Measurements from ENCODE around the gene FYN. TPM values are rescaled to one million over a fixed set of nuclear protein-coding genes. Genes with fewer than 3 reads are reported as not detected.

FYN gene
- total and polyA plus RNA-seq, 10 of the 15 experiments (the other 5 are each of a cell fraction or from before 2014, with no cell fraction given) = 51.4 to 247 (median 138) TPM

DNA sequence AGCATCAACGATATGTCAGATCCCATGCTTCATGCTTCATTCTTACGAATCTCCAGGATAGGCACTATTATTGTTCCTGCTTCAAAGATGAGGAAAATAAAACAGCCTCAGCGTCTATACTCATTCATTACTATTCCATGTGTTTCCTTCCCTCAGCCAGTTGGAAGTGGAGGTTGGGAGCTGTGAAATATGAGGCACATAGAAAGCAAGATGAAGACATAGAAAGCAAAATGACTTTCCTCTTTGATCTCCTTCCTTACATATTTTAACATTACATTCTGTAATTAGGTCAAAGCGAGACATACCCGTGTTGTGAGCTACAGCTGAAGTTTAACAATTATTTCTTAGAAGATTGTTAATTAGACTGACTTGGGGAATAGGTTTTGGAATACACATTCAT, 125.4 kb downstream of the FYN start:
- Histone ChIP-seq H2AFZ (ENCODE audit: control insufficient read depth, low read depth, low read length) (no peak overlapping the region), H4K20me1 (ENCODE audit: control insufficient read depth, insufficient read depth) (no peaks in the 10 kb centered on the region), H3K4me3 (no peak overlapping the region), H3K79me2 (ENCODE audit: control insufficient read depth, insufficient read depth, low read length) (peaks cover 55% of the 10 kb centered on the region), H3K9me3 (replicated peaks; ENCODE audit: control insufficient read depth, insufficient read depth, low read length) (no peaks in the 10 kb centered on the region; the same call in 2 of the 3 replicates), H3K27me3 (replicated peaks in 1 of 2; ENCODE audit: control insufficient read depth in 2 of 2, insufficient read depth in 2 of 2, low read length in 1 of 2) (no peaks in the 10 kb centered on the region), H3K9ac (ENCODE audit: control insufficient read depth, insufficient read depth, low read length) (no peak overlapping the region), H3K36me3 (ENCODE audit: control insufficient read depth in 2 of 2, insufficient read depth in 2 of 2, low read length in 1 of 2) (peaks cover 3 to 8% of the 10 kb centered on the region in 2 experiments; a peak in 2 of 4 replicates), H3K27ac (ENCODE audit: control insufficient read depth, insufficient read depth) (peak overlapping the region; percentile 60), H3K4me1 (ENCODE audit: control insufficient read depth, insufficient read depth, low read length) (peaks cover 53% of the 10 kb centered on the region), H3K4me2 (ENCODE audit: control insufficient read depth, insufficient read depth) (no peak overlapping the region)
- in situ Hi-C loops (cut with MboI) = loop anchor here (25.0 kb wide), 1 partner anchor 1889 kb away; no protein-coding TSS in a partner anchor
- intact Hi-C loops (cut with micrococcal nuclease; ENCODE audit: unreplicated experiment) = no loop called here
- SMC1A ChIA-PET (ENCODE audit: uncharacterized antibody, unreplicated experiment) = interaction anchor here (0.9 to 16.1 kb wide), 18 partner anchors 8 to 156 kb away, joined by 3 to 181 read pairs (median 6); no protein-coding TSS in a partner anchor
- CTCF ChIA-PET = interaction anchor here (0.8 to 3.6 kb wide), 7 partner anchors 13 to 122 kb away, joined by 3 to 26 read pairs (median 5); no protein-coding TSS in a partner anchor
- 59% methylated on average over 5 of the region's 5 CpGs for WGBS (ENCODE audit: insufficient coverage, insufficient replicate concordance, low lambda C conversion rate, missing lambda C conversion rate)
- POLR2A ChIA-PET = interaction anchor here (1.4 to 2.2 kb wide), 2 partner anchors 19 to 42 kb away, joined by 5 to 9 read pairs; no protein-coding TSS in a partner anchor
- ATAC-seq (no peak), DNase-seq (ENCODE audit: low read depth, low spot score) (no peak), FAIRE-seq (no peak)
- no TSS peak for BruUV-seq (replicated peaks)
- RAD21 ChIA-PET (ENCODE audit: unreplicated experiment) = interaction anchor here (1.0 to 11.3 kb wide), 12 partner anchors 9 to 126 kb away, joined by 3 to 158 read pairs (median 4); partner anchors contain the start of gene FYN
- TF ChIP-seq CHD4 (IDR thresholded peaks at IDR 0.05) (no peak), GATAD2B (conservative IDR thresholded peaks at IDR 0.05; ENCODE audit: low read depth) (no peak), IRF5 (IDR thresholded peaks at IDR 0.05; ENCODE audit: borderline replicate concordance) (no peak), CEBPB (IDR thresholded peaks at IDR 0.05; ENCODE audit: borderline replicate concordance in 1 of 2, low read depth in 2 of 2, low read length in 2 of 2) (no peak), CUX1 (IDR thresholded peaks at IDR 0.05; ENCODE audit: insufficient replicate concordance, low read depth, low read length) (no peak), YBX1 (IDR thresholded peaks at IDR 0.05) (no peak), BHLHE40 (IDR thresholded peaks at IDR 0.05; ENCODE audit: borderline replicate concordance in 1 of 2, low read depth in 2 of 2, low read length in 1 of 2) (no peak), ZNF384 (IDR thresholded peaks at IDR 0.05; ENCODE audit: borderline replicate concordance, low read depth, low read length) (no peak), EZH2 (IDR thresholded peaks at IDR 0.05; ENCODE audit: borderline replicate concordance, control insufficient read depth, low read depth, low read length) (no peak), SIN3A (IDR thresholded peaks at IDR 0.05; ENCODE audit: low read depth, low read length) (no peak), MYB (IDR thresholded peaks at IDR 0.05; ENCODE audit: borderline replicate concordance, low read depth, low read length) (no peak), PAX5 (IDR thresholded peaks at IDR 0.05; ENCODE audit: borderline replicate concordance, low read depth, low read length) (no peak), PKNOX1 (IDR thresholded peaks at IDR 0.05) (no peak), MEF2B (IDR thresholded peaks at IDR 0.05; ENCODE audit: partially characterized antibody, poor library complexity, severe bottlenecking) (no peak), EED (IDR thresholded peaks at IDR 0.05; ENCODE audit: low read depth) (no peak), MAX (IDR thresholded peaks at IDR 0.05; ENCODE audit: low read depth, low read length) (no peak)
